Measurements from ENCODE around the gene PIH1D1. TPM values are rescaled to one million over a fixed set of nuclear protein-coding genes. Genes with fewer than 3 reads are reported as not detected.
"Not testable (repeated sequence)": the region's sequence is repeated elsewhere in the genome, so short reads cannot be mapped to it uniquely, and the experiment has no call there.

PIH1D1 gene
- total RNA-seq, 1 donor from 2014 or later: 53.6 TPM

DNA sequence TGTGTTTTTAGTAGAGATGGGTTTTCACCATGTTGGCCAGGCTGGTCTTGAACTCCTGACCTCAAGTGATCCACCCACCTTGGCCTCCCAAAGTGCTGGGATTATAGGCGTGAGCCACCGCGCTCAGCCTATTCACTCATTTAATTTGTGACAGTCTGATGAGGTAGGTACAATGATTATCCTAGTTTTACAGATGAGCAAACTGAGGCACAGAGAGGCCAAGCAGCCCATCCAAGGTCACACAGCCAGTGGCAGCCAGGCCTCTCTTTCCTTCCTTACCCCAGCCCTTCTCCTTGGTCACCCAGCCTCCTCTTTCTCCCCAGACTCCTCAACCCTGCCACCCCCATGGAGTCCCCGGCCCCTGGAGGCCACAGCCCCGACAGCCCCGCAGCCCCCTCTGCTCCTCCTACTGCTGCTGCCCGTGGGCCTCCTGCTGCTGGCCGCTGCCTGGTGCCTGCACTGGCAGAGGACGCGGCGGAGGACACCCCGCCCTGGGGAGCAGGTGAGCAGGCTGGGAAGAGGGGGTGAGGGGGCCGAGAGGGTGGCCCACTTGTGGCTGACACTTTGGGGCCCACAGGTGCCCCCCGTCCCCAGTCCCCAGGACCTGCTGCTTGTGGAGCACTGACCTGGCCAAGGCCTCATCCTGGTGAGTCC, 28.5 kb upstream of the PIH1D1 start:
- peak; percentile 4 for ATAC-seq

DNA sequence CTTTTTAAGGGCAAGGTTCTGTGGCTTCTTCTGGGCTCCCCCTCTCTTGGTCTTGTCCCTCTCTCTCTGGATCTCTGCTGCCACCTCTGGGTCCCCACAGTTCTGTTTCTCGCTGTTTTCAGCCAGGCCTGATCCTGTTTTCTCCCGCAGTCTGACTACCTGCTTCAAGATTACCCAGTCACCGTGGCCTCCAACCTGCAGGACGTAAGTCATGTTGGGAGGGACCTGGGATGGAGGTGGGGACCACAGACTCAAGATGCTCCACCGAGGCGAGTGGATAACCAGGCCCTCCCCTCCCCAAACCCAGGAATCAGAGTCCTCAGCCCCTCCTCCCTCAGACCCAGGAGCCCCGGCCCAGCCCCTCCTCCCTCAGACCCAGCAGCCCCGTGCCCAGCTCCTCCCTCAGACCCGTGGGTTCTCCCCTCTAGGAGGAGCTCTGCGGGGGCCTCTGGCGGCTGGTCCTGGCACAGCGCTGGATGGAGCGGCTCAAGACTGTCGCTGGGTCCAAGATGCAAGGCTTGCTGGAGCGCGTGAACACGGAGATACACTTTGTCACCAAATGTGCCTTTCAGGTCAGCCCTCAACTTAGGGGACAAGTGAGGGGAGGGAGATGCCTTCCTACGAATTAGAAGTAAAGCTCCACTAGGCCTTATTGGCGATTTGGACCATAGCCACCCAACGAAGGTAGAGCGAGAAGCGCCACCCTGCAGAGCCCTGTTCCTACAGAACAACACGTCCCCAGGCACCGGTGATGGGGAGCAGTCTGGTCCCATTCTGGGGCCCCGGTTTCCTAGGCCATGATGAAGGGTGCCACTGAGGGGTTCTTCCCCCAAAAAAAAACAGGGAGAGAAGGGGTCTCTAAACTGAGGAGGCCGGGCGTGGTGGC, 24.6 kb upstream of the PIH1D1 start:
- ATAC-seq: peak; percentile 23

DNA sequence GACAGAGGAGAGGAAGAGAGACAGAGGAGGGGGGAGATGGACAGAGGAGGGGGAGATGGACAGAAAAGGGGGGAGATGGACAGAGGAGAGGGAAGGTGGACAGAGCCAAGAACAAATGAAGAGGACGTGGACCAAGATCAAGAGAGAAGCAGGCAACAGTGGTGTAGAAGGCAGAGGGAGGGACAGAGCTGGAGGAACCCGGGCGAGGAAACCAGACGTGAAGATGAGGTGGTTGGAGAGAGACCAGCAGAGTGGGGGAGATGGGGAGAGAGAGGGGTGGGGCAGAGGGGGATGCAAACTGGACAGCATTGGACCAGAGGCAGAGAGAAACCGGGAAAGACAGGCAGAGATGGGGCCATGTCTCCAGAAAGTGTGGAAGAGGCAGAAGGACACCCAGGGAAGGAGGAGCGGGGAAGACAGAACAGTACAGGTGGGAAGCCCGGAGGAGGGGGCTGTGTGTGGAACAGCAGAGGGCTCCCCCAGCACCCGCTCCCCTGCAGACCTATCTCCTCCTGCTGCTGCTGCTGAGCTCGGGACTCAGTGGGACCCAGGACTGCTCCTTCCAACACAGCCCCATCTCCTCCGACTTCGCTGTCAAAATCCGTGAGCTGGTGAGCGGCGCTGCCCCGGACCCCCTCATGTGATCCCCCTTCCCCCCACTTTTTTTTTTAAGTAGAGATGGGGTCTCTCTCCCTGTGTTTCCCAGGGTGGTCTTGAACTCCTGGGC, 23.7 kb upstream of the PIH1D1 start:
- ATAC-seq: no peak

DNA sequence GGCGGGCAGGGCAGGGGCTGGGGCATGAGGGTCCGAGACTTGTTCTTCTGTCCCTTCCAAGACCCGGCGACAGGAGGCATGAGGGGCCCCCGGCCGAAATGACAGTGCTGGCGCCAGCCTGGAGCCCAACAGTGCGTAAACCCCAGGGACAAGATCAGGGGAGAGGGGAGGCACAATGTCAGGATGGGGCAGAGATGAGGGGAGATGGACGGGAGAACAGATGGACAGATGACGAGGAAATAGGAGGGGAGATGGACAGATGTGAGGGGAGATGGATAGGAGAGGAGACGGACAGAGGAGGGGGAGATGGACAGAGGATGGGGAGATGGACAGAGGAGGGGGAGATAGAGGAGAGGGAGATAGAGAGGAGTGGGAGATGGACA, 22.9 kb upstream of the PIH1D1 start:
- no peak for ATAC-seq

DNA sequence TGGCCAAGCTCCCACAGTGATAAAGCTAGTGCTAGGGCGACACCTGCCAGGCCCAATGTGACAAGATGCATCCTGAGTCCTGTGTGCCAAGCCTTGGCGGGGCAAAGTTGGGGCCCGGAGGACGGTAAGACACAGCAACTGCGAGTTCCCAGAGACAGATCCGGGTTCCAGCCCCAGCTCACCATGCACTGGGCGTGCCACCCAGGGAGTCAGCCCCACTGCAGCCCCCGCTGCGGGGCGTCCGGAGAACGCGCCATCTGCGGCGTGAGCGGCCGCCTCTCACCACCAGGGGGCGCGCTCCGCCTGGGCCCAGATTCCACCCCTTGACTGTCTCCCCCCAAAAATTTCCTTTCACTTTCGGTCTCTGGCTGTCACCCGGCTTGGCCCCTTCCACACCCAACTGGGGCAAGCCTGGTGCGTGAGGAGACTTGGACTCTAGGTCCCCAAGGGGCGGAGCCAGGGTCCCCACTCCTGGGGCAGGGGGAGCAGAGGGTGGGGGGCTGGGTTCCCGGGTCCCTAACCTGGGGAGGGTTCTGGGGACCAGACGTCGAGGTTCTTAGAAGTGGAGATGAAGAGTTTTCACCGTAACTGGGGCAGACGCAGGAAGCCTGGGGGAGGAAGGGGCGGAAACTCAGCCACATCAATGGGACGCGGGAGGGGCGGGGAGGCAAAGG, 22.4 kb upstream of the PIH1D1 start, which contains the start of gene FLT3LG:
Gene FLT3LG, plus strand, starts transcription at position 348 of the 674 bp plus-strand sequence. CDS start 425 bp downstream, outside the sequence.
- peak; percentile 59 for ATAC-seq

DNA sequence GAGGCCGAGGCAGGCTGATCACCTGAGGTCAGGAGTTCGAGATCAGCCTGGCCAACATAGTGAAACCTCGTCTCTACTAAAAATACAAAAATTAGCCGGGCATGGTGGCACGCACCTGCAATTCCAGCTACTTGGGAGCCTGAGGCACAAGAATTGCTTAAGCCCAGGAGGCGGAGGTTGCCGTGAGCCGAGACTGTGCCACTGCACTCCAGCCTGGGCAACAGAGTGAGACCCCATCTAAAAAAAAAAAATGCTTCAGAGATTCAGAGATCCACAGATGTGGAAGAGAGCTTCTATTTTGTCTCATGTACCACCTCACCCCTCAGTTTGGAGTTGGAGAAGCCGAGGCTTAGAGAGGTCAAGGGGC, 21.9 kb upstream of the PIH1D1 start:
- ATAC-seq: not testable (repeated sequence)

DNA sequence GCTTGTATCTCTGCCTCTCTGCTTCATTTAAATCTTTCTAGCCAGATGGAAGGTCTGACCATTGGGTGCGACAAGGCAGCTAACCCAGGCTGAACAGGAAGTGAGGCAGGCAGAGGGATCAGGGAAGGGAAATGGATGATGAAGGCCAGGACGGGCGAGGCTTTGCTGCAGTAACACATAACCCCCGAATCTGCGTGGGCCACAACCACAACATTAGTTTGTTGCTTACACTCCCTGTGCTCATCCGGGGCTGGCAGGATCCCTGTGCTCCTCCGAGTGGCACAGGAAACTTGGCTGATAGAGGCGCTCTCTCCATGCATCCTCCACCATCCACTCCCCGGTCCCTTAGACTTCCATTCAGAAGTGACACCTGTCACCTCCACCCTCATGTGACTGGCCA, 21.3 kb upstream of the PIH1D1 start:
- ATAC-seq: no peak

DNA sequence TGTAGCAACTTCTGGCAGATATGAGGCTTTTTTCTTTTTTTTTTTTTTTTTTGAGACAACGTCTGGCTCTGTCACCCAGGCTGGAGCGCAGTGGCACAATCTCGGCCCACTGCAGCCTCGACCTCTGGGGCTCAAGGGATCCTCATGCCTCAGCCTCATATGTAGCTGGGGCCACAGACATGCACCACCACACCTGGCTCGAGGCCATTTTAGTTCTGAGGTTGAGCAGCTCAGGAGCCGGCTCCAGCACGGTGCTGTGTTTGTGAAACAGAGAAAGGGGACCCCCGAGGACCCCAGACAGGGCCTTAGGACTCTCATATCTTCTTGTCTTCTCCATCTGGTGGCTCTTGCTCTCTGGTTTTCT, 19.0 kb upstream of the PIH1D1 start:
- ATAC-seq: no peak

DNA sequence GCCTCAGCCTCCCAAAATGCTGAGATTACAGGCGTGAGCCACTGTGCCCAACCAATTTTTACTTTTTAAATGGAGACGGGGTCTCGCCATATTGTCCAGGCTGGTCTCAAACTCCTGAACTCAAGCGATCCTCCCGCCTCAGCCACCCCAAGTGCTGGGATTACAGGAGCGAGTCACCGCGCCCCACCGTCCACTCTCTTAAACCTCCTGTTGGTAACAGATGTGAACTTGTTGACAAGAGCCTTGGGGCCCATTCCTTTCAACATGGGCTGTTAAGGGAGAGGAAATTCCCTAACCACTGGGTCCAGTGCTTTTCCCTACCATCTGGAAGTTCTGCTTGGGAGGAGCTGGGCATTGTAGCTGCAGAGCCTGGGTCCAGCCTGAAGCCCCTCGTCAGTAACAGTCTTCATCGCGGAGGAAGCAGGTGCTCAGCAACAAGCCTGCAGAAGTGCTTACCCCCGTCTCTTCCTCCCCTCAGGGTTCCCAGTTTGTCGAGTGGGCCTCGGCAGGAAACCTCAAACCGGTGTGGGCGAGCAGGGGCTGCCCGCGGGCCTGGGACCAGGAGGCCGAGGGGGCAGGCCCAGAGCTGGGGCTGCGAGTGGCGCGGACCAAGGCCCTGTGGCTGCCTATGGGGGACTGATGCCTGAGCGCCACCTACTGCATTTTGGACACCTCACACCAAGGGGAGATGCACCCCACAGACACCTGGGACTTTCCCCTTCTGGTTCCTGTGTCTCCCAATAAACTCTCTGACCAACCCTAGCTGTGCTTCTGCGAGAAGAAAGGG, 18.4 kb upstream of the PIH1D1 start:
- ATAC-seq: peak; percentile 5

DNA sequence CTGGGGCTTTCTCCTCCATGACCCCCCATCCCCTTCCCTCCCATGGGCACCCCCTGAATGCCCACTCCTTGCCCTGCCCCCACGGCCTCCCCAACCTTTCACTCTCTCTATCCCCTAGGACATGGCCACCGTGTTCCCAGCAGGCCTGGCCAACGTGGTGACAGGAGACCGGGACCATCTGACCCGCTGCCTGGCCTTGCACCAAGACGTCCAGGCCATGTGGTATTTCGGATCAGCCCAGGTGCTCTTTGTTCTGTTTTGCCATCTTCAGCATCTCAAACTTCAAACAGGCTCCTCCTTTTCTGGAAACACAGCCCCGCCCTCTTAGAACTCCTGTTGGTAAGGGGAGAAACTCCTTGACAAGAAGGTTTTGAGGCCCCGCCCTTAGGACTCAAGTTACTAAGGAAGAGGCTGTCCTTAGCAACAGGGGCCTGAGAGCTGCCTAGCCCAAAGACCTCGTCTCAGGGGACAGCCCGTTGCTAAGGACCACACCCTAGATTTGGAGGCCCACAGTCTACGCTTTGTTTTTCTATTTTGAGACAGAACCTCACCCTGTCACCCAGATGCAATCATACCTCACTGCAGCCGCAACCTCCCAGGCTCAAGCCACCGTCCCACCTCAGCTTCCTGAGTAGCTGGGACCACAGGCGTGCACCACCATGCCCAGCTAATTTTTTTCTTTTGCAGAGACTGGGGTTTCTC, 17.3 kb upstream of the PIH1D1 start:
- peak; percentile 78 for ATAC-seq

DNA sequence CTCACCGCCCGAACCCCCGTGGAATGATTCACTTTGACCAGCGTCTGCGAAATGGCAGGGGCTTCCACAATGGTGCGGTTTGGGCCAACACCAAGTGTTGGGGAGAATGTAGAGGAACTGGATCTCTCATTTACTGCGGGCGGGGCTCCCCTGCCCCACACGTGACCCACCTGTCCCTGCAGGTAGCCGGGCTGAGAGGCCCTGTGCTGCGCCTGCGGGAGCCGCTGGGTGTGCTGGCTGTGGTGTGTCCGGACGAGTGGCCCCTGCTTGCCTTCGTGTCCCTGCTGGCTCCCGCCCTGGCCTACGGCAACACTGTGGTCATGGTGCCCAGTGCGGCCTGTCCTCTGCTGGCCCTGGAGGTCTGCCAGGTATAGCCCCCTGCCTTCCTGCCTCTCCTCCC, 16.6 kb upstream of the PIH1D1 start:
- peak; percentile 88 for ATAC-seq

DNA sequence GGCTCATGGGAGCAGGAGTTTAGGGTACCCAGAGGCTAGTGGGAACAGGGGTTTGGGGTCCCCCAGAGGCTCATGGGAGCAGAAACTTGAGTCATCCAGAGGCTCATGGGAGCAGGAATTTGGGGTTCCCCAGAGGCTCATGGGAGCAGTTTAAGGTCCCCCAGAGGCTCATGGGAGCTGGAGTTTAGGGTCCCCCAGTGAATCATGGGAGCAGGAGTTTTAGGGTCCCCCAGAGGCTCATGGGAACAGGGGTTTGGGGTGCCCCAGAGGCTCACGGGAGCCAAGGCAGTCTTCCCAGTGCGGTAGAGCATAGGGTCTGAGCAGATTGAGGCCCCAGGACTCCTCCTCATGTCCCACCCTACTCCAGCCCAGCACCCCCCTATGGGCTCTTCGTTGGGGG, 13.8 kb upstream of the PIH1D1 start:
- ATAC-seq: no peak

DNA sequence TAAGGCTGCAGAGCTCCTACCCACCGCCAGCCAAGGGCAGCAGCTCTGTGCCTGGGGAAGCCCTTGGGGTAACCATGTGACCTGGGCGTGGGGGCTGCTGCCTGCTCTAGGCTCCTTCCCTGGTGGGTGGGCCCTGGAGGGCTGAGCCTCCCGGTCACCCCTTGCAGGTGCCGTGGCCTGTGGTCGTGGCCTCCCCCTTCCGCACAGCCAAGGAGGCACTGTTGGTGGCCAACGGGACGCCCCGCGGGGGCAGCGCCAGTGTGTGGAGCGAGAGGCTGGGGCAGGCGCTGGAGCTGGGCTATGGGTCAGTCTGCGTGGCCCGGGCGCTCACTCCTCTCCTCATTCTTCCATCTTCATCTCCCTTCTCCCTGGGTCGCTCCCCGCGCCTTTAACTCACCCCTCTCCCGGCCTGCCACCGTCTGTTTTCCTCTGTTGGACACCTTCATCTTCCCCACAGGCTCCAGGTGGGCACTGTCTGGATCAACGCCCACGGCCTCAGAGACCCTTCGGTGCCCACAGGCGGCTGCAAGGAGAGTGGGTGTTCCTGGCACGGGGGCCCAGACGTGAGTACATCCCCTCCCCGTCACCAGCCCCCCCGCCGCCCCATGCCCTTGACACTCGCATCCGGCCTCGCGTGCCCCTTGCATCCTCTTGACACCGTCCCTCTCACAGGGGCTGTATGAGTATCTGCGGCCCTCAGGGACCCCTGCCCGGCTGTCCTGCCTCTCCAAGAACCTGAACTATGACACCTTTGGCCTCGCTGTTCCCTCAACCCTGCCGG, 12.5 kb upstream of the PIH1D1 start:
- ATAC-seq: no peak

DNA sequence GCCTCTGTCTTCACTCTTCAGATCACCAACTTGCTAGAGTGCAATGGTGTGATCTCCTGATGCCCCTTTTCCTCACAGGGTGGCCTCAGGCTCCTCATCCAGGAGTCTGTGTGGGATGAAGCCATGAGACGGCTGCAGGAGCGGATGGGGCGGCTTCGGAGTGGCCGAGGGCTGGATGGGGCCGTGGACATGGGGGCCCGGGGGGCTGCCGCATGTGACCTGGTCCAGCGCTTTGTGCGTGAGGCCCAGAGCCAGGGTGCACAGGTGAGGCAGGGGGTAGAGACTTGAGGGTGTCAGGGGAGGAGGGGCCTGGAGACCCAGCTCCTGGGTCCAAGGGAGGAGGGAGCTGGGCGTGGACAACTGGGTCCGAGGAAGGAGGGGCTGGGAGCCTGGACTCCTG, 10.9 kb upstream of the PIH1D1 start:
- ATAC-seq: no peak

DNA sequence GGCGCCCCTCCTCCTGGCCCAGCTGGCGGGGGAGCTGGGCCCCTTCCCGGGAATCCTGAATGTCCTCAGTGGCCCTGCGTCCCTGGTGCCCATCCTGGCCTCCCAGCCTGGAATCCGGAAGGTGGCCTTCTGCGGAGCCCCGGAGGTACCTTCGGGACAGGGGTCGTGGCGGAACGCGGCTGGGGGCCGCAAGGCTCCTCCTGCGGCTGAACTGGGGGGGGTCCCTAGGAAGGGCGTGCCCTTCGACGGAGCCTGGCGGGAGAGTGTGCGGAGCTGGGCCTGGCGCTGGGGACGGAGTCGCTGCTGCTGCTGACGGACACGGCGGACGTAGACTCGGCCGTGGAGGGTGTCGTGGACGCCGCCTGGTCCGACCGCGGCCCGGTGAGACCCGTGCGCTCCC, 10.0 kb upstream of the PIH1D1 start:
- no peak for ATAC-seq

DNA sequence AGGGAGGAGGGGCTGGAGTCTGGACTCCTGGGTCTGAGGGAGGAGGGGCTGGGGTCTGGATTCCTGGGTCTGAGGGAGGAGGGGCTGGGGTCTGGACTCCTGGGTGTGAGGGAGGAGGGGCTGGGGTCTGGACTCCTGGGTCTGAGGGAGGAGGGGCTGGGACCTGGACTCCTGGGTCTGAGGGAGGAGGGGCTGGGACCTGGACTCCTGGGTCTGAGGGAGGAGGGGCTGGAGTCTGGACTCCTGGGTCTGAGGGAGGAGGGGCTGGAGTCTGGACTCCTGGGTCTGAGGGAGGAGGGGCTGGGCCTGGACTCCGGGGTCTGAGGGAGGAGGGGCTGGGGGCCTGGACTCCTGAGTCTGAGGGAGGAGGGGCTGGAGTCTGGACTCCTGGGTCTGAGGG, 9.5 kb upstream of the PIH1D1 start:
- ATAC-seq: not testable (repeated sequence)

DNA sequence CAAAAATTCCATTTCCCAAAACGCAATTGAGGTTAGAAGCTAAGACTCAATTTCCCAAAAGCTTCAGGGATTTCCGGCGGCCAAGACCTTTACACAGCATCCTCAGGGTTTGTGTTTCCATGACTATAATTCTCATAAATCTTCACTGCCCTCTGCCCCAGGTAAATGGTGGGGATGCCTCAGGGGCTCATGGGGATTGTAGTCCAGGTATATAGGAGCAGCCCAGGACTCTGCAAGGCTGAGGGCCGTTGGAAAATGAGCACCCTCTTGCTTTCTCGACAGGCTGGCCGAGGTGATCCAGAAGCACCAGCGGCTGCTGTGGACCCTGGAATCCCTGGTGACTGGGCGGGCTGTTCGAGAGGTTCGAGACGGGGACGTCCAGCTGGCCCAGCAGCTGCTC, 7.8 kb upstream of the PIH1D1 start:
- ATAC-seq: no peak

DNA sequence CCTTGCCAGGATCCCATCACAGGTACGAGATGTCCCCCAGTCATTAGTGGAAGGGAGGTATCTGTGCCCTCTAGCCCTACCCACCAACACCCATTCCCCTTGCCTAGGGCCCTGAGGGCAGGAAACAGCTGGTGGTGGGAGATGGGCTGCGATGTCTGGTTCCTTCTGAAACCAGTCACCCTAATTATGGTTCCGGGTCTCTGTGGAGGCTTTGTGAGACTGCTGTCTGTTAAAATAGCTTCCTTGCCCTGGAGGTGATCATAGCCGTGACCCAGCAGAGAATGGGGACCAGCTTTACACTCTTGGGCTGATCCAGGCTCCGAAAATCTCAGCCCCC, 6.9 kb upstream of the PIH1D1 start:
- ATAC-seq: no peak

DNA sequence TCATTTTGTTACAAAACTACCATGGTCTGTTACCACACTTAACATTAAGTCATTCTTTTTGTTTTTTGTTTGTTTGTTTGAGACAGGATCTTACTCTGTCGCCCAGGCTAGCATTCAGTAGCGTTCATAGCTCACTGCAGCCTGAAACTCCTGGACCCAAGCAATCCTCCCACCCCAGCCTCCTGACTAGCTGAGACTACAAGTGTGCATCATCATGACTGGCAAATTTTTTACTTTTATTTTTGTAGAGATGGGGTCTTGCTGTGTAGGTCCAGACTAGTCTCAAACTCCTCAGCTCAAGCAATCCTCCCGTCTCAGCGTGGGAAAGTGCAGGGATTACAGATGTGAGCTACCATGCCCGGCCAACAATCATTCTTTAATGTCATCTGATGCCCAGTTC, 4.7 kb upstream of the PIH1D1 start:
- ATAC-seq: no peak

DNA sequence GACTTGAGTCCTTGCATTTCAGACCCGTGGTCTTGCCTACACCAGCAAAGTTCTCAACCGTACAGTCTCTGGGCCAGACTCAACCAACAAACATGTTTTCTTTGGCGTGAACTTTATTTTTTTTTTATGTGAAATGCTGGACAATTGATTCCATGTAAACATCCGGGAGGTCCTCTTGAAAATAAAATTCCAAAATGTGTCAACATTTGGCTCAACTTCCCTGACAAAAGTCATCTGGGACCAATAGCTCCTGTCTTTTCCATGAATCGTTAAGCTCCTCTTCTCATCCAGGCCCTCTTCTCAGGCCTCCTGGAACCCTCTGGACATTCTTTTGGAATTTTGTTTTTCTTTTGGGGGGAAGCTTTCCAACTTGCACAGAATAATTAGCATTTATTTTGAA, 4.2 kb upstream of the PIH1D1 start:
- ATAC-seq: no peak

DNA sequence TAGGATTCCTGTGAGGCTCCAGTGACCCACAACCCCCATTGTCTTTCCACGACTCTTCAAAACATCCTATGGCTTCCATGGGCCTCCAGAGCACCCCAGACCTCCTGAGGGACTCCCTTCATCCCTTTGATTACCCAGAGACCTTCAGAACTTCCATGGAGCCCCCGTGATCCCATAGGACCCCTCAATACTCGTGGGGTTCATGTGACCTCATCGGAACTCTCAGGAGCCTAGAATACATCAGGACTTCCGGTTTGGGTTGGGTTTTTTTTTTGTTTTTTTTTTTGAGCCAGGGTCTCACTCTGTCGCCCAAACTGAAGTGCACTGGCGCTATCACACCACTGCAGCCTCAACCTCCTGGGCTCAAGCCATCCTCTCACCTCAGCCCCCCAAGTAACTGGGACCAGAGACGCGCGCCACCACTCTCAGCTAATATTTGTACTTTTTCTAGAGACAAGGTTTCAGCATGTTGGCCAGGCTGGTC, 2.2 kb upstream of the PIH1D1 start:
- ATAC-seq: no peak

All from esophagus mucosa (tissue), 1 donor.